Stimulated activated CD8-positive, alpha-beta memory T cell treated with anti-CD3 and anti-CD28 coated beads, Interleukin-15, amount 100 ng/mL, for 48 hours (primary cell): ENCODE results near the gene RHBDF2.
"Not testable (repeated sequence)": the region's sequence is repeated elsewhere in the genome, so short reads cannot be mapped to it uniquely, and the experiment has no call there.

ENCODE experiments used
- DNase-seq, 2 donors: peaks; one replicate each; pipeline ENCODE4 v3.0.0-alpha.2; 2020; ENCODE audit warnings: low read depth in 2 of 2

The RHBDF2 gene

GRCh38 chr17:76538281-76538931 is 37.2 kb upstream of the RHBDF2 start:
- DNase-seq: no peak

- DNase-seq: no peak
Observed at GRCh38 chr17:76537578-76538280, 36.5 kb upstream of the RHBDF2 start, which contains the start of gene CYGB. TSS of gene CYGB (minus strand) at chr17:76537709. CDS start at chr17:76537542, 167 bp downstream.

GRCh38 chr17:76537288-76537577 is 36.0 kb upstream of the RHBDF2 start:
- no peak for DNase-seq

GRCh38 chr17:76536511-76537287 is 35.5 kb upstream of the RHBDF2 start:
- no peak for DNase-seq

GRCh38 chr17:76535788-76536510 is 34.7 kb upstream of the RHBDF2 start:
- no peak for DNase-seq

DNA sequence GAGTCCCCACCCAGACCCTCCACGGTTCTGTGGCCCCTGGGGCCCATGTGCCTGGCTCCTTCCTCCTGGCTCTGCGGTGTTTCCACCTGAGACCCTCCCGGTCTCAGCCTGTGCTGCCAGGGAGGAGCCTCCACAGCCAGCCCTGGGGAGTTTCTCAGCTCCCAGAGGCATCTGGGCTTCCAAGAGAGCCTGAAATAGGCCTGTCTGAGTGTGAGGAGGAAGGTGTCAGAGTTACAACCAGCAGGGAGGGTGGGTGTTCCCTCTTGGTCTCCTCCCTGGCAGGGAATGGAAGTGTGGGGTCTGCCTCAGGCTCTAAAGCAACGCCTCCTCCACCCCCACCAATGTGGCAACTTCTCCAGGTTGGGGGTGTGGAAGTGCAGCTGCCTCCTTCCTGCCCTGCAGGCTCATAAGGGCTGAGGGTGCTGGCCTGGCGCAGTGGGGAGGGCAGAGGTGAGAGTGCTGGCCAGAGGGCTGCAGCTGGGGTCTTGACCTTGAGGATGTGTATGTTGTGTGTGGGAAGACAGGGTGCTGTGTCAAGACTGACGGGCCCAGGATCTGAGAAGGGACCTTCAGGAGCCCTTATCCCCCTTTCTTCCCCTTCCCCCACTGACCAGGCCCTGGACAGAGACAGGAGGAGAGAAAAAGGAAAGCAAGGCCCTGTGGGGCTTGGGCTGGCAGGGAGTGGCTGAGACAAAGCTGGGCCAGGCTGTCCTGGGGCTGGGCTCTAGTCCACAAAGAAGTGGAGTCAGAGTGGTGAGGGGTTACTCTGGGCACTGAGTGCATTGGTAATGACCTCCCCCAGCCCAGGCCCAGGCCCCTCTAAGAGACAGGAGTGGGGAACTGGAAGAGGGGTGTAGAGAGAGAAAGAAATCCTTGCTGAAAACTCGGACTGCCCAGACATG is 33.9 kb upstream of the RHBDF2 start:
- DNase-seq: no peak

DNA sequence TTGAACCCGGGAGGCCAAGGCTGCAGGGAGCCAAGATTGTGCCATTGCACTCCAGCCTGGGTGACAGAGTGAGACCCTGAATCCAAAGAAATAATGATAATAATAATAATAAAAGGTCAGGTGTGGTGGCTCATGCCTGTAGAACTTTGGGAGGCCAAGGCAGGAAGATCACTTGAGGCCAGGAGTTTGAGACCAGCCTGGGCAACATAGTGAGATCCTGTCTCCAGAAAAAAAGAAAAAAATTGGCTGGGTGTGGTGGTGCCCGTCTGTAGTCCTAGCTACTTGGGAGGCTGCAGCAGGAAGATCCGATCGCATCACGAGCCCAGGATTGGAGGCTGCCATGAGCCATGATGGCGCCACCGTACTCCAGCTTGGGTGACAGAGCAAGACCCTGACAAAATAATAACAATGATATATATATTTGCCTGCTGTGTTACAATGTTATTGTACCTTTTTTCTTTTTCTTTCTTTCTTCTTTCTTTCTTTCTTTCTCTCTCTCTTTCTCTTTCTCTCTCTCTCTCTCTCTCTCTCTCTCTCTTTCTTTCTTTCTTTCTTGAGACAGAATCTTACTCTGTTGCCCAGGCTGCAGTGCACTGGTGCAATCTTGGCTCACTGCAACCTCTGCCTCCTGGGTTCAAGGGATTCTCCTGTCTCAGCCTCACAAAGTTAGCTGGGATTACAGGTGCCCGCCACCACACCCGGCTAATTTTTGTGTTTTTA is 32.6 kb upstream of the RHBDF2 start:
- DNase-seq: not testable (repeated sequence)

GRCh38 chr17:76532072-76532651 is 30.9 kb upstream of the RHBDF2 start:
- DNase-seq: no peak

DNA sequence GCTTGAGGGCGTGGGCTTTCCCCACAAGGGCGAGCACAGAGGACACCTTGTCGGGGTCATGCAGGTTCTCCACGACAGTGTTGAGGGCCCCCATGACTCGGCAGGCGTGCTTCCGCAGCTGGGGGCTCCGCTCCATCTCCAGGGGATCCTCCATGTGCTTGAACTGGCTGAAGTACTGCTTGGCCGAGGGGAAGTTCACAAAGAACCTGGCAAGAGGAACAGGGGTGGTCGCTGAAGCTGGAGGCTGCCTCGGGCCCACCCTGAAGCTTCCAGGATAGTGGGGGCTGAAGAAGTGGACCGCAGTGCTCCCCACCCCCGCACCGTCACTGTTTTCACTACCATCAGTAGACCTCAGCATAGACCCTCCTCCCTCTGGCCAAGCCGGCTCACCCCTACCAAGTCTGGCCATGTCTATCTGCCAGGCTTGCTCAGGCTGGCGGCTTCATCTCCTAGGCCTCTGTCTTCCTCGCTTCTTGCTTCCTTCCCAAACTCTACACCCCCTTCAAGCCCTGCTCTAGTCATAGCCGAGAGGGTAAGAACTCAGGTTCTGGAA is 30.3 kb upstream of the RHBDF2 start:
- no peak for DNase-seq

DNA sequence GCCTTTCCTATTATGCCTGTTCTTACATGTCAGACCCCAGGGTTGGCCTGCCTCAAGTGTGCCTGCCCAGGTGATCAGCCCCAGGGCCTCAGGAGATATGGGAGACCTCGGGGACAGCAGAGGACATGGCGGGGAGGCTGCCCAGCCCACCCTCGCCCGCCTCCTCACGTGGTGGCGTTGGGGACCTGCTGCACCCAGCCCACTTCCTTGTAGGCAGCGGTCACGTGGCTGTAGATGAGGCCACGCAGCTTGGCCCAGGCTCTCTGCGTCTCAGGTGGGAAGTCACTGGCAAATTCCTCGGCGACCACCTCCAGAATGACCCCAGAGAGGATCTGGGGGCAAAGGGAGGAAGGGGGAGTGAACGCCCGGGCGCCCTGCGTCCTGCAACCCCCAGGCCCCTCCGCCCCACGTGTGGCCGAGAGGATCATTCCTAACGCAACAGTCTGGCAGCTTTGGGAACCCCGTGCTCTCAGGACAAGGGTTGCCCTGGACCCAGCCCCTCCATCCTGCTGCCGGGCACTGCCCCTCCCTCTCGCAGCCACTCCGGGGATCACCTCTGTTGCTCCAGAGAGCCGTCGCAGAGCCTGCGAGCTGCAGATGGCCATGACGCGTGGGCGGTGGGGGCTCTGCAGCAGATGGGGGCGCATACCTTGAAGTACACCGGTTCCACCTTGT is 29.7 kb upstream of the RHBDF2 start:
- DNase-seq: no peak

DNA sequence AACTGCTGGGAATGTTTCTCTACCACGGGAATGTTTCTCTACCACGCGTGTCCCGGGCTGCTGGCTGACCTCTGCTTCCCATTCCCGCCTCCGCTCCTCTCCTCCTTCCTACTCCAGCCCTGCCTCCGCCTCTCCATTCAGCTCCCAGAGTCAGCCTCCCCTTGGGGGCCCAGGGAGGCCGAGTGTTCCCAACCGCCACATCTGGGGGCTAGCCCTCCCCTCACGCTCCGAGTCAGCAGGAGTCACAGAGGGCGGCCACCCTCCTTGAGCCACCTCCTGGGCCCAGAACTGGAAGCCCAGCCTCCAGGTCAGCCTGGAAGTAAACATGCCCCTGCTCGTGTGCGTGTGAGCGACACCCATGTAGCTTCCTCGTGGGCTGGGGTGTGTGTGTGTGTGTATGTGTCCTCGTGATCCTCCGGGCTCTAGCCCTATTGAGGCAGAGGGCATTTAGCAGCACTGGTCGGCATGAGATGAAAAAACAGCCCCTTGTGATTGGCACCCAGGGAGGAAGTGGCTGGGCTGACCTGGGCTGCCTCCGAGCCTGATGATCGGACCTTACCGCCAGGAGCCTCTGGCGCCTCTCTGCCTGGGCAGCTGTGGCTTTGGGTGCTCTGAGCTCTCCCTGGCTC is 29.0 kb upstream of the RHBDF2 start:
- DNase-seq: no peak

GRCh38 chr17:76529224-76530094 is 28.2 kb upstream of the RHBDF2 start:
- no peak for DNase-seq

DNA sequence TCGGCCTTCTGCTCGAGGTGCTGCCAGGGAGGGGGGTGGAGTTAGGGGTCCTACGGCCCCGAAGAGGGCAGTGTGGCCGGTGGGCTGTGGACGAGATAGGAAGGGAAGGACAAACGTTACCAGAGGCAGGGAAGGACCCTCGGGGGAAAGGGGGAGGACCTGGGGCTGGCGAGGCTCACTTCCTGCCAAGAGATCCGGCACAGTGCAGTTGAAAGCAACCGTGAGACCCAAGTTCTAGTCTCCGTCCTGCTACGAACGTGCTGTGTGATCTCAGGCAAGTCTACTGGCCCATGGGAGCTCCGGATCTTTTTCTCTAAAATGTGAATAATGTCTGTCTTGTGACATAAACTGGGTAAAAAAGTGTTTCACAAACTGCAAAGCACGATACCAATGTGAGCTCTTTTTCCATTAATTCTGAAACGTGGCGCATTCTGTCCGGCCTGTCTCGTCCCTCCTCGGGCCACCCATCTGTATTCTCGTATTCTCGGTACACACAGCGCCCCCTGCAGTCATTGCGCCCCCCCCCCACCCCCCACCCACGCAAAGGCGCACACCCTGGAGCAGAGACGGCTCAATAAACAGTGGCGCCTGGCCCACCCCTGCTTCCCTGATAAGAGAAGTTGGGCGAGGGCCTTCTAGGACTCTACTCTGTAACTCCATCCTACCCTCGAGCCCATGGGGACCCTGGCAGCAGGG is 27.5 kb upstream of the RHBDF2 start:
- DNase-seq: no peak

DNA sequence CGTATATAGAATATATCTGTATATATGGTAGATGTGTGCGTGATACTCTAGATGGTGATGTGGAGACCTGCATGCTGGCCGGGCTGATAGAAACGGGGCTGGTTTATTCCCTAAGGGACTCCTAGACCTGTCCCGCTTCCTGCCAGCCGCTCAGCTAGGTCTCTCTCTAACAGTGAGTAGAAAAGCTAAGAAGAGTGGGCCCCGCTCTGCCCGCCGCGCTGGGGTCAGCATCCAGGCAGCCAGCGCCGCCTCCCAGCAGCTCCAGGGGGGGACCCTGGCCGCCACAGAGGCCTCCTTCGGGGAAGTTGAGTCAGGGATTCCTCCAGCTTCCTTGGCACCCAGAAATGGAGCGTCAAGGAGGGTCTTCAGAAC is 26.9 kb upstream of the RHBDF2 start:
- no peak for DNase-seq

DNA sequence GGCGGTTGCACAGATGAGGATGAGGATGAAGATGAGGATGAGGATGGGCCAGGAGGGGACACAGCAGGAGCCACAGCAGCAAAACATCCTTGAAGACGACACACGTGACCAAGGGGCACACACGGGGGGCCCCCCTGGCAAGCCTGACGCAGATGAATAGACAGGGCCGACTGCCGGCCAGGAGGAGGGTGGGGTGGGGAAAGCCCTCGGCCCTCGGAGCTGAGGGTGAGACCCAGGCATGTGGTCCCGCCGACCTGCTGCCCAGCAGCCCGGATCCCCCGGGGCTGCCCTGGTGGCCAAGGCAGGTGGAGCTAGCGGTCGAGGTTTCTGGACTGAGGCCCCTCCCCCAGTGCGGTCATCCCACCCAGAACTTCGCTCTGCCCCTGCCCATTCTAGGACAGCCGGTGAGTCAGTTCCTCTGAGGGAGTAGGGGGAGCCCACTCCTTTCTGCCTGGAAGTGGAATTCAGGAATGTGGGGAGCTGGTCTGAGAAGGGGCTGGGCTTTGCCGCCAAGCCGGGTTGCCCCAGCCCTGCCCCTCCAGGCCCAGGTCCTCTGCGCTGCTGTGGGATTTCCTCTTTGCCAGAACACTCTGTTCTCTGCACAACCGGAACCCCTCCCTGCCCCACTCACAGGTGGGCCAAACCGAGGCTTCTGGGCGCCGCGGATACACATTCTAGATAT is 26.3 kb upstream of the RHBDF2 start:
- DNase-seq: no peak

DNA sequence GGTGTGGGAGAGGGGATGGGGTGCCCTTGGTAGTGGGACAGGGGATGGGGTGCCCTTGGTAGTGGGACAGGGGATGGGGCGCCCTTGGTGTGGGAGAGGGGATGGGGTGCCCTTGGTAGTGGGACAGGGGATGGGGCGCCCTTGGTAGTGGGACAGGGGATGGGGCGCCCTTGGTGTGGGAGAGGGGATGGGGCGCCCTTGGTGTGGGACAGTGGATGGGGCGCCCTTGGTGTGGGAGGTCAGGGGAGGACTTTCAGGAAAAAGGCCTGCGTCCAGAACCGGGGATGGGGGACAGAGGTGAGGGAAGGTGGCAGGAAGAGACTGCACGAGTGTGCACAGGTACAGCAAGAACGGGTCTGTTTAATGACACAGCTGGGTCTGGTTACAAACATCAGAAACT is 25.8 kb upstream of the RHBDF2 start:
- not testable (repeated sequence) for DNase-seq

- not testable (repeated sequence) for DNase-seq
Observed at GRCh38 chr17:76525513-76525833, 24.2 kb upstream of the RHBDF2 start.
